H9 (cell line): ENCODE data around the gene DPP6. TPM values are rescaled to one million over a fixed set of nuclear protein-coding genes. Genes with fewer than 3 reads are reported as not detected.

Experiments
- DNase-seq: peaks from one replicate; pipeline ENCODE4 v3.0.0-alpha.2; 2017
- H2AFZ ChIP-seq: one replicate; pipeline ENCODE4 v1.6.1; 2013; ENCODE audit warnings: mild to moderate bottlenecking, low read length, control low read depth, moderate library complexity
- H2AK5ac ChIP-seq: 2 replicates; pipeline ENCODE4 v1.6.1; 2013; ENCODE audit warnings: low read length, control low read depth, mixed read lengths; ENCODE audit not compliant: insufficient read length
- H2BK120ac ChIP-seq: one replicate; pipeline ENCODE4 v1.6.1; 2013; ENCODE audit warnings: low read depth, mild to moderate bottlenecking, low read length, control low read depth, inconsistent platforms; ENCODE audit not compliant: poor library complexity, severe bottlenecking
- H2BK12ac ChIP-seq: 2 replicates; pipeline ENCODE4 v1.6.1; 2013; ENCODE audit warnings: low read length, control low read depth, mixed read lengths, low read depth; ENCODE audit not compliant: insufficient read length
- H2BK15ac ChIP-seq: 2 replicates; pipeline ENCODE4 v1.6.1; 2013; ENCODE audit warnings: low read depth, low read length, control low read depth
- H2BK20ac ChIP-seq: one replicate; pipeline ENCODE4 v1.6.1; 2013; ENCODE audit warnings: low read depth, mild to moderate bottlenecking, low read length, control low read depth, inconsistent platforms; ENCODE audit not compliant: poor library complexity, severe bottlenecking
- H2BK5ac ChIP-seq: 2 replicates; pipeline ENCODE4 v1.6.1; 2013; ENCODE audit warnings: low read length, control low read depth, mixed read lengths; ENCODE audit not compliant: insufficient read length
- H3K14ac ChIP-seq: 2 replicates; pipeline ENCODE4 v1.6.1; 2013; ENCODE audit warnings: low read length, control low read depth; ENCODE audit not compliant: insufficient read depth
- H3K18ac ChIP-seq: 2 replicates; pipeline ENCODE4 v1.6.1; 2013; ENCODE audit warnings: low read depth, mild to moderate bottlenecking, mixed read lengths, low read length, control low read depth; ENCODE audit not compliant: insufficient read length
- H3K23ac ChIP-seq: 2 replicates; pipeline ENCODE4 v1.6.1; 2013; ENCODE audit warnings: low read length, control low read depth, mixed read lengths, low read depth; ENCODE audit not compliant: insufficient read length
- H3K23me2 ChIP-seq: 2 replicates; pipeline ENCODE4 v1.6.1; 2013; ENCODE audit warnings: low read depth, mild to moderate bottlenecking, mixed read lengths, low read length, control low read depth; ENCODE audit not compliant: insufficient read length, poor library complexity, severe bottlenecking
- H3K27ac ChIP-seq: 2 replicates; pipeline ENCODE4 v1.5.1; 2013; ENCODE audit warnings: low read length, control low read depth, mixed read lengths, low read depth; ENCODE audit not compliant: insufficient read length
- H3K27me3 ChIP-seq: 2 replicates; pipeline ENCODE4 v1.6.1; 2013; ENCODE audit warnings: low read length, control low read depth, inconsistent platforms; ENCODE audit not compliant: insufficient read depth
- H3K4ac ChIP-seq: 2 replicates; pipeline ENCODE4 v1.6.1; 2013; ENCODE audit warnings: low read depth, mild to moderate bottlenecking, control low read depth, inconsistent platforms, low read length, moderate library complexity
- H3K4me1 ChIP-seq: 2 replicates; pipeline ENCODE4 v1.6.1; 2013; ENCODE audit warnings: low read length, control low read depth, inconsistent platforms; ENCODE audit not compliant: insufficient read depth
- H3K4me2 ChIP-seq: 2 replicates; pipeline ENCODE4 v1.6.1; 2013; ENCODE audit warnings: low read length, control low read depth, mixed read lengths; ENCODE audit not compliant: insufficient read length, insufficient read depth
- H3K56ac ChIP-seq: 2 replicates; pipeline ENCODE4 v1.6.1; 2013; ENCODE audit warnings: low read depth, mild to moderate bottlenecking, mixed read lengths, low read length, control low read depth; ENCODE audit not compliant: insufficient read length
- H3K79me1 ChIP-seq: 2 replicates; pipeline ENCODE4 v1.6.1; 2013; ENCODE audit warnings: low read depth, mild to moderate bottlenecking, moderate library complexity, low read length, control low read depth, inconsistent platforms; ENCODE audit not compliant: insufficient read depth, poor library complexity, severe bottlenecking
- H3K79me2 ChIP-seq: 2 replicates; pipeline ENCODE4 v1.6.1; 2013; ENCODE audit warnings: low read length, control low read depth, inconsistent platforms; ENCODE audit not compliant: insufficient read depth
- H3K9ac ChIP-seq: 2 replicates; pipeline ENCODE4 v1.6.1; 2013; ENCODE audit warnings: low read length, control low read depth, mixed read lengths; ENCODE audit not compliant: insufficient read length; ENCODE audit errors: extremely low read depth
- H3K9me3 ChIP-seq: one replicate; pipeline ENCODE4 v1.6.1; 2013; ENCODE audit warnings: low read depth, low read length, inconsistent platforms; ENCODE audit not compliant: control insufficient read depth
- H3T11ph ChIP-seq: one replicate; pipeline ENCODE4 v1.6.1; 2013; ENCODE audit warnings: mild to moderate bottlenecking, low read length, control low read depth, inconsistent platforms
- H4K20me1 ChIP-seq: one replicate; pipeline ENCODE4 v1.6.1; 2013; ENCODE audit not compliant: control insufficient read depth, insufficient read length, insufficient read depth
- H4K5ac ChIP-seq: 2 replicates; pipeline ENCODE4 v1.6.1; 2013; ENCODE audit warnings: low read depth, mild to moderate bottlenecking, mixed read lengths, low read length, control low read depth; ENCODE audit not compliant: insufficient read length
- H4K8ac ChIP-seq: replicated peaks from 2 replicates; pipeline ENCODE4 v1.6.1; 2013; ENCODE audit warnings: low read length, control low read depth, mixed read lengths, low read depth; ENCODE audit not compliant: insufficient read length
- H4K91ac ChIP-seq: 2 replicates; pipeline ENCODE4 v1.6.1; 2013; ENCODE audit warnings: low read depth, mild to moderate bottlenecking, moderate library complexity, mixed read lengths, low read length, control low read depth; ENCODE audit not compliant: insufficient read length
- H3K27ac Mint-ChIP-seq, 3 experiments: 2 replicates in 2 of 3; 3 replicates in 1 of 3; pipeline ENCODE4 v1.8.0; 2020 to 2021; ENCODE audit warnings: mixed read lengths in 3 of 3, mild to moderate bottlenecking in 1 of 3, moderate library complexity in 1 of 3
- H3K27me3 Mint-ChIP-seq: 2 replicates; pipeline ENCODE4 v1.8.0; 2021; ENCODE audit warnings: low read depth, mild to moderate bottlenecking, moderate library complexity, mixed read lengths
- H3K36me3 Mint-ChIP-seq, 3 experiments: 2 replicates in 2 of 3; 3 replicates in 1 of 3; pipeline ENCODE4 v1.8.0; 2020 to 2021; ENCODE audit warnings: low read depth in 3 of 3, mixed read lengths in 3 of 3; ENCODE audit not compliant: insufficient read depth in 1 of 3
- H3K4me1 Mint-ChIP-seq, 2 experiments: 2 replicates each; pipeline ENCODE4 v1.8.0; 2020; ENCODE audit warnings: mixed read lengths in 2 of 2
- H3K4me3 Mint-ChIP-seq, 2 experiments: 2 replicates in 1 of 2; 3 replicates in 1 of 2; pipeline ENCODE4 v1.8.0; 2020 to 2021; ENCODE audit warnings: mild to moderate bottlenecking in 2 of 2, mixed read lengths in 2 of 2, moderate library complexity in 1 of 2
- H3K9me3 Mint-ChIP-seq, 2 experiments: 2 replicates in 1 of 2; 3 replicates in 1 of 2; pipeline ENCODE4 v1.8.0; 2020; ENCODE audit warnings: mild to moderate bottlenecking in 2 of 2, mixed read lengths in 2 of 2, moderate library complexity in 1 of 2
- WGBS: extraction: QIAGEN DNeasy Blood & Tissue Kit; methylation state at CpG from one replicate; pipeline ENCODE4 v1.1.7; 2013; ENCODE audit warnings: missing lambda C conversion rate, low lambda C conversion rate, mixed read lengths; ENCODE audit not compliant: insufficient read length; ENCODE audit errors: extremely low coverage; 5-methylcytosine and 5-hydroxymethylcytosine counted together
- total RNA-seq: library from RNA; stranded (reverse); gene quantifications from 2 replicates; pipeline ENCODE4 v1.2.1, GENCODE V29; 2021
- TF ChIP-seq, protein P1 (sequence below): fragments of 200-600 bp; sonication (generic); conservative IDR thresholded peaks from 3 replicates; pipeline ENCODE4 v1.8.0; 2021; ENCODE audit warnings: antibody characterized with exemption, mild to moderate bottlenecking

DPP6 gene
- total RNA-seq, 1 experiment from 2014 or later = 4.5 TPM

DNA sequence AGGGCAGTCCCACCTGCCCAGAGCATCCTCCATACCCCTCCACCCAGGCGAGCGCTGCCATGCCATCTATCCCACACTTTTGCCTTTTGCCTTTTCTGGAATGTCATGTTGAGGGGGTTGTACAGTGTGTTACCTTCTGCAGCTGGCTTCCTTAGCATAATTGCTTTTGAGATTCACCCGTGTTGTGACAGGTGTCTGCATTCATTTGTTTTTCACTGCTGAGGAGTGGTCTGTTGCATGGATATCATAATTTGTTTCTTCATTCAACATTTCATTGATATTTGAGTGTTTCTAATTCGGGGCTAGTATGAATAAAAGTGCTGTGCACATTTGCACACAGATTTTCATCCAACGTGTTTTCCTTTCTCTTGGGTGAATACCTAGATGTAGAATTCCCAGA, 596.8 kb downstream of the DPP6 start:
- Histone ChIP-seq H3K4me2 (no peak overlapping the region), H2BK15ac (no peak overlapping the region), H3K27ac (no peak overlapping the region), H4K8ac (no peak overlapping the region), H4K20me1 (no peaks in the 10 kb centered on the region), H3K4ac (no peak overlapping the region), H3K4me1 (no peaks in the 10 kb centered on the region), H3K23me2 (no peaks in the 10 kb centered on the region), H3K18ac (no peak overlapping the region), H3K14ac (no peak overlapping the region), H2BK12ac (no peak overlapping the region), H4K5ac (no peak overlapping the region), H3T11ph (no peak overlapping the region), H3K79me2 (no peaks in the 10 kb centered on the region), H3K56ac (no peak overlapping the region), H3K79me1 (no peaks in the 10 kb centered on the region), H3K27me3 (no peaks in the 10 kb centered on the region), H2AK5ac (no peak overlapping the region), H2BK20ac (no peak overlapping the region), H3K9me3 (no peaks in the 10 kb centered on the region), H4K91ac (no peak overlapping the region), H2AFZ (no peak overlapping the region), H3K9ac (no peak overlapping the region), H3K23ac (no peak overlapping the region), H2BK120ac (no peak overlapping the region), H2BK5ac (no peak overlapping the region)
- Mint-ChIP-seq H3K27me3 (peaks cover 2% of the 10 kb centered on the region; the same call in 1 of the 2 replicates), H3K27ac (no peak overlapping the region), H3K9me3 (no peaks in the 10 kb centered on the region; a peak in 2 of 5 replicates), H3K36me3 (peaks cover 0 to 3% (median 0%) of the 10 kb centered on the region in 3 experiments; a peak in 2 of 7 replicates), H3K4me1 (no peaks in the 10 kb centered on the region), H3K4me3 (no peak overlapping the region)
- TF ChIP-seq, protein P1, sequence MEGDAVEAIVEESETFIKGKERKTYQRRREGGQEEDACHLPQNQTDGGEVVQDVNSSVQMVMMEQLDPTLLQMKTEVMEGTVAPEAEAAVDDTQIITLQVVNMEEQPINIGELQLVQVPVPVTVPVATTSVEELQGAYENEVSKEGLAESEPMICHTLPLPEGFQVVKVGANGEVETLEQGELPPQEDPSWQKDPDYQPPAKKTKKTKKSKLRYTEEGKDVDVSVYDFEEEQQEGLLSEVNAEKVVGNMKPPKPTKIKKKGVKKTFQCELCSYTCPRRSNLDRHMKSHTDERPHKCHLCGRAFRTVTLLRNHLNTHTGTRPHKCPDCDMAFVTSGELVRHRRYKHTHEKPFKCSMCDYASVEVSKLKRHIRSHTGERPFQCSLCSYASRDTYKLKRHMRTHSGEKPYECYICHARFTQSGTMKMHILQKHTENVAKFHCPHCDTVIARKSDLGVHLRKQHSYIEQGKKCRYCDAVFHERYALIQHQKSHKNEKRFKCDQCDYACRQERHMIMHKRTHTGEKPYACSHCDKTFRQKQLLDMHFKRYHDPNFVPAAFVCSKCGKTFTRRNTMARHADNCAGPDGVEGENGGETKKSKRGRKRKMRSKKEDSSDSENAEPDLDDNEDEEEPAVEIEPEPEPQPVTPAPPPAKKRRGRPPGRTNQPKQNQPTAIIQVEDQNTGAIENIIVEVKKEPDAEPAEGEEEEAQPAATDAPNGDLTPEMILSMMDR = no peak
- WGBS = no CpG with 5 or more reads among the region's 5 CpGs
- DNase-seq = no peak
